K562 (cell line): ENCODE data around the gene ARHGAP26.

Source experiments
- EZH2 ChIP-seq: IDR thresholded peaks from 2 replicates; pipeline ENCODE4 v1.6.1; 2012; ENCODE audit warnings: low read depth, mild to moderate bottlenecking, inconsistent platforms, low read length, borderline replicate concordance
- ZNF431 ChIP-seq: sonication (generic); formaldehyde crosslinking; IDR thresholded peaks from 2 replicates; pipeline ENCODE4 v1.8.0; 2022; ENCODE audit warnings: mild to moderate bottlenecking, missing genetic modification reagents
- TF ChIP-seq, protein P1 (sequence below): IDR thresholded peaks from 2 replicates; pipeline ENCODE4 v1.6.1; 2016; ENCODE audit warnings: missing genetic modification characterization, missing compliant biosample characterization

DNA sequence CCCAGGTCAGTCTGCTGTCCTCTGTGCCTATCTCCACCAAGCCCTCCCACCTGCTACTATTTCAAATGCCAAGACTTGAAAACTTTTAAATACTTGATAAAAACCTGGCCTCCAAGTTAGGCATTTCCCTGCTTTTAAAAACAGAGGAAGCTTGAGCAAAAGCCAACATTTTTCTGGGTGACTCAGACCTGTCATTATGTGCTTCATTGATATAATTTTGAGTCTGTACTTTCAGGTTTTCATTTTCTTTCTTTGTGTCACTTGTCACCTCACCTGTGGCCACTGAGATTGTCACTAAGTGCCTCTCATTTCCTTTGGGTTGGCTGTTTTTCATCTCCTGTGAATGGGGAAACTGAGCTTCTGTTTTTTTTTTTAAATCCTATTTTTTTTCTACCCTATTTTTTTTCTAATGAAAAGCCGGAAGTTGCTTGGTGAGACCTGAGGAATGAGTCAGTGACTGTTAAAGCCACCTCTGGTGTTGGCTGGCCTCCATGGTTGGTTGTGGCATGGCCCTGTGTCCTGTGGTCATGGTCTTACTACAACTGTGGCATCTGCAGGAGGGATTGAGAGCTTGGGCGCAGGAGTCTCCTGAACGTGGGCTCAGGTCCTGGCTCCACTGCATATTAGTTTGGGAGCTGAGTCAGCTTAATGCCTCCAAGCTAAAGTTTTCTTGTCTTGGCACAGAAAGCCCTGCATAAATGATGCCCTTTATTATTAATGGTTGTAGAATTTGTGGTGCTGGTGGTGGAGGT lies 56.7 kb downstream of the ARHGAP26 start:
- TF ChIP-seq, protein P1, sequence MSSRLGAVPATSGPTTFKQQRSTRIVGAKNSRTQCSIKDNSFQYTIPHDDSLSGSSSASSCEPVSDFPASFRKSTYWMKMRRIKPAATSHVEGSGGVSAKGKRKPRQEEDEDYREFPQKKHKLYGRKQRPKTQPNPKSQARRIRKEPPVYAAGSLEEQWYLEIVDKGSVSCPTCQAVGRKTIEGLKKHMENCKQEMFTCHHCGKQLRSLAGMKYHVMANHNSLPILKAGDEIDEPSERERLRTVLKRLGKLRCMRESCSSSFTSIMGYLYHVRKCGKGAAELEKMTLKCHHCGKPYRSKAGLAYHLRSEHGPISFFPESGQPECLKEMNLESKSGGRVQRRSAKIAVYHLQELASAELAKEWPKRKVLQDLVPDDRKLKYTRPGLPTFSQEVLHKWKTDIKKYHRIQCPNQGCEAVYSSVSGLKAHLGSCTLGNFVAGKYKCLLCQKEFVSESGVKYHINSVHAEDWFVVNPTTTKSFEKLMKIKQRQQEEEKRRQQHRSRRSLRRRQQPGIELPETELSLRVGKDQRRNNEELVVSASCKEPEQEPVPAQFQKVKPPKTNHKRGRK (tag) = no peak
- no peak for TF ChIP-seq ZNF431 (CRISPR knock-in tag)
- TF ChIP-seq EZH2 = no peak
